Esophagus squamous epithelium (tissue), 4 donors: ENCODE results near the gene KIF5C.

Experiments
- CTCF ChIP-seq, 6 experiments: fragments of 450-650 bp in 4 of 6; fragments of 200-600 bp in 2 of 6; sonication (generic) in 2 of 6; IDR thresholded peaks; one replicate each; pipeline ENCODE4 v1.5.1; 2016 to 2019; ENCODE audit warnings: antibody characterized with exemption in 6 of 6, mild to moderate bottlenecking in 4 of 6, moderate library complexity in 4 of 6
- POLR2A ChIP-seq, 4 donors: fragments of 450-650 bp; IDR thresholded peaks; one replicate each; pipeline ENCODE4 v1.6.1; 2017; ENCODE audit warnings: antibody characterized with exemption in 4 of 4, mild to moderate bottlenecking in 4 of 4, moderate library complexity in 3 of 4

GRCh38 chr2:148967056-148967455 is 92.0 kb downstream of the KIF5C start:
- TF ChIP-seq CTCF (IDR thresholded peaks at IDR 0.05), result no peak
- no peak for TF ChIP-seq POLR2A (IDR thresholded peaks at IDR 0.05)
